ENCODE measurements around the gene PCDHB4. TPM values are rescaled to one million over a fixed set of nuclear protein-coding genes. Genes with fewer than 3 reads are reported as not detected.

PCDHB4 gene
- total RNA-seq, 1 experiment from 2014 or later, result 0.26 TPM

DNA sequence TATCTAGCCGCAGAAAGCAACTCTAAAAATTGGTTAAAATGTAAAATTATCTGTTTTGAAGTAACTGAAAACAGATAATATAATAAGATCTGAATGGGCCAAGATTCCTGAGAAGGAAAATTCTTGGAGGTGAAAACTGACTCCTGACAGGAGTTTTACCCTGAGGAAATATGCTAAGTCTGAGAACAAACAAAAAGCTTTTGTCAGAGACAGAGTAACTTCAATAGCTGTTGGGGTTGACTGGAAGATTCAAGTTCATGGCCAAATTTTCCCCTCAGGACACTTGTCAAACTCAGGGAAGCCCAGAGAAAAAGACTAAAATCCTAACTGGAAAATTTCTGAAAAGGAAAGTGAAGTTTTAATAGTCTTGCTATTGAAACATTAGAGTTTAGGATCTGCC lies 5.7 kb downstream of the PCDHB4 start:
- CTCF ChIA-PET, result no interaction called here
- peaks cover 3% of the 10 kb centered on the region; the same call in 1 of the 2 replicates for H3K4me1 ChIP-seq (ENCODE audit: control insufficient read depth, insufficient read depth, low read length)
- DNase-seq (ENCODE audit: low read depth, low spot score) (no peak), ATAC-seq (no peak)
- POLR2A ChIA-PET, result no interaction called here
- H3K27ac ChIP-seq (ENCODE audit: low read length), result no peak overlapping the region
- H3K27me3 ChIP-seq (ENCODE audit: control insufficient read depth, insufficient read depth, low read length), result no peaks in the 10 kb centered on the region
- no peak overlapping the region for H3K4me3 ChIP-seq (ENCODE audit: low read depth in 2 of 2, low read length in 2 of 2)
- in situ Hi-C loops (cut with HindIII; ENCODE audit: low pct_unique_long_range_greater_than_20kb, low sequenced_read_pairs), result no loop called here
- H3K9me3 ChIP-seq (ENCODE audit: control insufficient read depth, insufficient read depth, low read depth, low read length), result no peaks in the 10 kb centered on the region
- intact Hi-C loops (cut with micrococcal nuclease; ENCODE audit: unreplicated experiment), result no loop called here
- BruUV-seq (replicated peaks), result no TSS peak
- no peaks in the 10 kb centered on the region for H3K36me3 ChIP-seq (ENCODE audit: control insufficient read depth, insufficient read depth, low read length)
- TF ChIP-seq TCF7L2 (IDR thresholded peaks at IDR 0.05; ENCODE audit: low read depth, low read length), result no peak
- no peak for TF ChIP-seq POLR2AphosphoS5 (IDR thresholded peaks at IDR 0.05; ENCODE audit: low read depth, low read length)
- no peak for TF ChIP-seq CTCF (IDR thresholded peaks at IDR 0.05)
- TF ChIP-seq, protein P1, sequence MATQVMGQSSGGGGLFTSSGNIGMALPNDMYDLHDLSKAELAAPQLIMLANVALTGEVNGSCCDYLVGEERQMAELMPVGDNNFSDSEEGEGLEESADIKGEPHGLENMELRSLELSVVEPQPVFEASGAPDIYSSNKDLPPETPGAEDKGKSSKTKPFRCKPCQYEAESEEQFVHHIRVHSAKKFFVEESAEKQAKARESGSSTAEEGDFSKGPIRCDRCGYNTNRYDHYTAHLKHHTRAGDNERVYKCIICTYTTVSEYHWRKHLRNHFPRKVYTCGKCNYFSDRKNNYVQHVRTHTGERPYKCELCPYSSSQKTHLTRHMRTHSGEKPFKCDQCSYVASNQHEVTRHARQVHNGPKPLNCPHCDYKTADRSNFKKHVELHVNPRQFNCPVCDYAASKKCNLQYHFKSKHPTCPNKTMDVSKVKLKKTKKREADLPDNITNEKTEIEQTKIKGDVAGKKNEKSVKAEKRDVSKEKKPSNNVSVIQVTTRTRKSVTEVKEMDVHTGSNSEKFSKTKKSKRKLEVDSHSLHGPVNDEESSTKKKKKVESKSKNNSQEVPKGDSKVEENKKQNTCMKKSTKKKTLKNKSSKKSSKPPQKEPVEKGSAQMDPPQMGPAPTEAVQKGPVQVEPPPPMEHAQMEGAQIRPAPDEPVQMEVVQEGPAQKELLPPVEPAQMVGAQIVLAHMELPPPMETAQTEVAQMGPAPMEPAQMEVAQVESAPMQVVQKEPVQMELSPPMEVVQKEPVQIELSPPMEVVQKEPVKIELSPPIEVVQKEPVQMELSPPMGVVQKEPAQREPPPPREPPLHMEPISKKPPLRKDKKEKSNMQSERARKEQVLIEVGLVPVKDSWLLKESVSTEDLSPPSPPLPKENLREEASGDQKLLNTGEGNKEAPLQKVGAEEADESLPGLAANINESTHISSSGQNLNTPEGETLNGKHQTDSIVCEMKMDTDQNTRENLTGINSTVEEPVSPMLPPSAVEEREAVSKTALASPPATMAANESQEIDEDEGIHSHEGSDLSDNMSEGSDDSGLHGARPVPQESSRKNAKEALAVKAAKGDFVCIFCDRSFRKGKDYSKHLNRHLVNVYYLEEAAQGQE (IDR thresholded peaks at IDR 0.05; ENCODE audit: insufficient read depth in 1 of 2, low read depth in 2 of 2, low read length in 1 of 2), result no peak
- no peak for TF ChIP-seq SIN3A (IDR thresholded peaks at IDR 0.05; ENCODE audit: borderline replicate concordance, insufficient read depth, low read depth, low read length)

GRCh38 chr5:141135030-141135717 lies 13.6 kb downstream of the PCDHB4 start, which contains the start of gene PCDHB5:
Gene PCDHB5, plus strand, starts transcription at chr5:141135206. Its CDS starts 229 bp downstream, at chr5:141135435.
- no TSS peak for BruUV-seq (replicated peaks)

More at GRCh38 chr5:141135030-141135717, 13.6 kb downstream of the PCDHB4 start, which contains the start of gene PCDHB5:
- intact Hi-C loops (cut with micrococcal nuclease; ENCODE audit: unreplicated experiment), result no loop called here
- DNase-seq (ENCODE audit: low read depth, low spot score) (no peak), ATAC-seq (no peak)
- Histone ChIP-seq H3K27me3 (ENCODE audit: control insufficient read depth, insufficient read depth, low read length) (no peaks in the 10 kb centered on the region), H3K4me1 (ENCODE audit: control insufficient read depth, insufficient read depth, low read length) (no peaks in the 10 kb centered on the region), H3K27ac (ENCODE audit: low read length) (no peak within 1 kb of the TSS), H3K9me3 (ENCODE audit: control insufficient read depth, insufficient read depth, low read depth, low read length) (no peaks in the 10 kb centered on the region), H3K36me3 (ENCODE audit: control insufficient read depth, insufficient read depth, low read length) (no peaks in the 10 kb centered on the region), H3K4me3 (ENCODE audit: low read depth in 2 of 2, low read length in 2 of 2) (no peak within 1 kb of the TSS)
- in situ Hi-C loops (cut with HindIII; ENCODE audit: low pct_unique_long_range_greater_than_20kb, low sequenced_read_pairs), result no loop called here
- POLR2A ChIA-PET, result no interaction called here
- TF ChIP-seq, protein P1 (IDR thresholded peaks at IDR 0.05; ENCODE audit: insufficient read depth in 1 of 2, low read depth in 2 of 2, low read length in 1 of 2), result no peak
- peak; percentile 27 for TF ChIP-seq CTCF (IDR thresholded peaks at IDR 0.05)
- CTCF ChIA-PET, result no interaction called here

Measured in Panc1 (cell line).